Measurements from ENCODE around the gene GMDS. TPM values are rescaled to one million over a fixed set of nuclear protein-coding genes. Genes with fewer than 3 reads are reported as not detected.

The GMDS gene
- total and polyA plus RNA-seq, 2 of the 13 experiments (the other 11 are each of a cell fraction or from before 2014, with no cell fraction given) = 64.4 to 112 TPM

DNA sequence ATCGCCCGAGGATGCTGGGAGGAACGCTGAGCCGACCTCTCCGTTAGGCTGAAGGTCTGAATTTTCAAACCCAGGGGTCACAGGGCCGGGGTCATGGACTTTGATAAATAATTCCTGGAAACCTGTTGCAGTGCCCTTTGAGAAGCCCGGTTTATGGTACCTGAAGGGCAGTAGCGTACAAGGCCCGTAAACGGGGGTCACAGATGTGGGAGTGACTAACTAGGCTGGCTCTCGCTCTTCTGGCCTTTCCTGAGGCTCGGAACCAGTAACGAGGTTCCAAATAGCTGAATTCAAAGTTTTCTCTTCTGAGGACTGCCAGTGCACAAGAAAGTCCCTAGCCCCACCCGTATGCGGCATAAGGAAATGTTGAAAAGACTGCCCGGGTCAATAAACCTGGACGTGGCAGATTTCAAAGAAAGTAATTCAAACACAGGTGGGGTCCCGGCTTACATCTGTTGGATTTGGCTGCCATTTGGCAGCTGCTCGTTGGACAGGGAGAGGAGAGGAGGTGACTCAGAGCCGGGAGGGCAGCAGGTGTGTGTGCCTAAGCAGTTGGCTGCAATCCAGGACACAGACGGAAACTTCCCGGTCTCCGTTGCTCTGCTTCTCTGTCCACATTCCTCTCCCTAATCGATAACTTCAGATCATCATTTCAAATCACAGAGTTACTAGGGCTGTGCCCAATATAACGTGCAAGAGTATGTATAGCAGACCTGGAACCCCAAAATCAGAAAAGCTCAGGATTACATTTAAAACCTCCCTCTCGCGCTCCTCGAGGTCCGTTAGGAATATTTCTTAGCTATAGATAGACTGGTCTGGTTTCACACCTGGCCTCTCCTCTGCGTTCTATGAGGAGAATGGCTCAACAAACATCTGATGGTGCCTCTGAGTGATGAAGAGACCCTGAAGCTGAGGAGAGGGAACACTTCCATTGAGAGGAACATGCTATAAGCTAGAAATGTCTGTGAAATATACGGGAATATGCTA, 765 bp upstream of the GMDS start (continued):
- TF ChIP-seq JUN (CRISPR knock-in tag; IDR thresholded peaks at IDR 0.05) (no peak; the same call in 1 of the 2 replicates), IRF9 (CRISPR knock-in tag; IDR thresholded peaks at IDR 0.05; ENCODE audit: borderline replicate concordance) (no peak), FOXK2 (IDR thresholded peaks at IDR 0.05) (no peak), NRL (CRISPR knock-in tag; IDR thresholded peaks at IDR 0.05; ENCODE audit: borderline replicate concordance) (peak; percentile 45; the same call in 1 of the 2 replicates), MAX (IDR thresholded peaks at IDR 0.05) (peak; percentile 69; the same call in 1 of the 2 replicates), ZNF747 (CRISPR knock-in tag; IDR thresholded peaks at IDR 0.05; ENCODE audit: borderline replicate concordance) (peak; percentile 87), RNF2 (conservative IDR thresholded peaks at IDR 0.05; ENCODE audit: low read depth) (no peak; the same call in 1 of the 2 replicates), ZNF550 (CRISPR knock-in tag; IDR thresholded peaks at IDR 0.05; ENCODE audit: borderline replicate concordance) (0 out of 2 replicates have a peak, but pooled peaks have one; percentile 54), ZNF407 (CRISPR knock-in tag; IDR thresholded peaks at IDR 0.05; ENCODE audit: not compliant biosample characterization) (no peak), EED (CRISPR knock-in tag; IDR thresholded peaks at IDR 0.05) (no peak)
- TF ChIP-seq, protein P1, sequence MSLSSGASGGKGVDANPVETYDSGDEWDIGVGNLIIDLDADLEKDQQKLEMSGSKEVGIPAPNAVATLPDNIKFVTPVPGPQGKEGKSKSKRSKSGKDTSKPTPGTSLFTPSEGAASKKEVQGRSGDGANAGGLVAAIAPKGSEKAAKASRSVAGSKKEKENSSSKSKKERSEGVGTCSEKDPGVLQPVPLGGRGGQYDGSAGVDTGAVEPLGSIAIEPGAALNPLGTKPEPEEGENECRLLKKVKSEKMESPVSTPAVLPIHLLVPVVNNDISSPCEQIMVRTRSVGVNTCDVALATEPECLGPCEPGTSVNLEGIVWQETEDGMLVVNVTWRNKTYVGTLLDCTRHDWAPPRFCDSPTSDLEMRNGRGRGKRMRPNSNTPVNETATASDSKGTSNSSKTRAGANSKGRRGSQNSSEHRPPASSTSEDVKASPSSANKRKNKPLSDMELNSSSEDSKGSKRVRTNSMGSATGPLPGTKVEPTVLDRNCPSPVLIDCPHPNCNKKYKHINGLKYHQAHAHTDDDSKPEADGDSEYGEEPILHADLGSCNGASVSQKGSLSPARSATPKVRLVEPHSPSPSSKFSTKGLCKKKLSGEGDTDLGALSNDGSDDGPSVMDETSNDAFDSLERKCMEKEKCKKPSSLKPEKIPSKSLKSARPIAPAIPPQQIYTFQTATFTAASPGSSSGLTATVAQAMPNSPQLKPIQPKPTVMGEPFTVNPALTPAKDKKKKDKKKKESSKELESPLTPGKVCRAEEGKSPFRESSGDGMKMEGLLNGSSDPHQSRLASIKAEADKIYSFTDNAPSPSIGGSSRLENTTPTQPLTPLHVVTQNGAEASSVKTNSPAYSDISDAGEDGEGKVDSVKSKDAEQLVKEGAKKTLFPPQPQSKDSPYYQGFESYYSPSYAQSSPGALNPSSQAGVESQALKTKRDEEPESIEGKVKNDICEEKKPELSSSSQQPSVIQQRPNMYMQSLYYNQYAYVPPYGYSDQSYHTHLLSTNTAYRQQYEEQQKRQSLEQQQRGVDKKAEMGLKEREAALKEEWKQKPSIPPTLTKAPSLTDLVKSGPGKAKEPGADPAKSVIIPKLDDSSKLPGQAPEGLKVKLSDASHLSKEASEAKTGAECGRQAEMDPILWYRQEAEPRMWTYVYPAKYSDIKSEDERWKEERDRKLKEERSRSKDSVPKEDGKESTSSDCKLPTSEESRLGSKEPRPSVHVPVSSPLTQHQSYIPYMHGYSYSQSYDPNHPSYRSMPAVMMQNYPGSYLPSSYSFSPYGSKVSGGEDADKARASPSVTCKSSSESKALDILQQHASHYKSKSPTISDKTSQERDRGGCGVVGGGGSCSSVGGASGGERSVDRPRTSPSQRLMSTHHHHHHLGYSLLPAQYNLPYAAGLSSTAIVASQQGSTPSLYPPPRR (CRISPR knock-in tag; IDR thresholded peaks at IDR 0.05; ENCODE audit: borderline replicate concordance) = 0 out of 2 replicates have a peak, but pooled peaks have one; percentile 14
